Nephron progenitor cell (in vitro differentiated cells): Measurements from ENCODE around the gene AKAP5.
A peak's percentile ranks its signal among the peaks of the same experiment; 100 is the strongest.

Source experiments
- DNase-seq: peaks from one replicate; pipeline ENCODE4 v3.0.0; 2021
- H3K27ac Mint-ChIP-seq: 2 replicates; pipeline ENCODE4 v1.8.0; 2021; ENCODE audit warnings: mild to moderate bottlenecking, moderate library complexity, mixed read lengths
- H3K27me3 Mint-ChIP-seq: 2 replicates; pipeline ENCODE4 v1.8.0; 2021; ENCODE audit warnings: mild to moderate bottlenecking, low read depth, mixed read lengths; ENCODE audit not compliant: poor library complexity
- H3K36me3 Mint-ChIP-seq: 2 replicates; pipeline ENCODE4 v1.8.0; 2021; ENCODE audit warnings: low read depth, mixed read lengths
- H3K4me1 Mint-ChIP-seq: 2 replicates; pipeline ENCODE4 v1.8.0; 2021; ENCODE audit warnings: mixed read lengths
- H3K4me3 Mint-ChIP-seq: 2 replicates; pipeline ENCODE4 v1.8.0; 2021; ENCODE audit warnings: mild to moderate bottlenecking, moderate library complexity, mixed read lengths
- H3K9me3 Mint-ChIP-seq: 2 replicates; pipeline ENCODE4 v1.8.0; 2021; ENCODE audit warnings: mild to moderate bottlenecking, moderate library complexity, mixed read lengths
- TF ChIP-seq, protein P1 (sequence below): fragments of 200-600 bp; sonication (generic); IDR thresholded peaks from 2 replicates; pipeline ENCODE4 v1.5.0; 2021; ENCODE audit warnings: antibody characterized with exemption

Gene AKAP5

DNA sequence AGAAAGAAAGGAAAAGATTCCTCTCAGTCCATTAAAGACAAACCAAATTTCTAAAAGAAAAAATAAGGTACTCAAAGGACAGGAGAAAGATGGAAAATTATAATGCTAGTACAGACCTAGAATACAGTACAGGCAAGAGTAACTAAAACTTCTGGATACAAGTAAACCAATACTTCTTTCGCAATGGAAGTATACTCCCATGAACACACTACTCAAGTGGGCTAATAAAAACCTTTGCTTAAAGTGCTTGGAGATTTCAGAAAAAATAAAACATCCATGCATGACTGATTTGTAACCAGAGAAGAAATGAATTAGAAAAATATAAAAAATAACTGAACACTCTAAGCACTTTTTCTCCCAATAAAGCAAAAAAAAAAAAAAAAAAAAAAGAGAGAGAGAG, 34.8 kb downstream of the AKAP5 start:
- no peak overlapping the region for H3K27ac Mint-ChIP-seq
- peaks cover 41% of the 10 kb centered on the region for H3K4me1 Mint-ChIP-seq
- peak overlapping the region; percentile 39 for H3K4me3 Mint-ChIP-seq
- DNase-seq = no peak
- H3K27me3 Mint-ChIP-seq = no peaks in the 10 kb centered on the region
- H3K9me3 Mint-ChIP-seq = no peaks in the 10 kb centered on the region
- H3K36me3 Mint-ChIP-seq = peaks cover 11% of the 10 kb centered on the region
- TF ChIP-seq, protein P1, sequence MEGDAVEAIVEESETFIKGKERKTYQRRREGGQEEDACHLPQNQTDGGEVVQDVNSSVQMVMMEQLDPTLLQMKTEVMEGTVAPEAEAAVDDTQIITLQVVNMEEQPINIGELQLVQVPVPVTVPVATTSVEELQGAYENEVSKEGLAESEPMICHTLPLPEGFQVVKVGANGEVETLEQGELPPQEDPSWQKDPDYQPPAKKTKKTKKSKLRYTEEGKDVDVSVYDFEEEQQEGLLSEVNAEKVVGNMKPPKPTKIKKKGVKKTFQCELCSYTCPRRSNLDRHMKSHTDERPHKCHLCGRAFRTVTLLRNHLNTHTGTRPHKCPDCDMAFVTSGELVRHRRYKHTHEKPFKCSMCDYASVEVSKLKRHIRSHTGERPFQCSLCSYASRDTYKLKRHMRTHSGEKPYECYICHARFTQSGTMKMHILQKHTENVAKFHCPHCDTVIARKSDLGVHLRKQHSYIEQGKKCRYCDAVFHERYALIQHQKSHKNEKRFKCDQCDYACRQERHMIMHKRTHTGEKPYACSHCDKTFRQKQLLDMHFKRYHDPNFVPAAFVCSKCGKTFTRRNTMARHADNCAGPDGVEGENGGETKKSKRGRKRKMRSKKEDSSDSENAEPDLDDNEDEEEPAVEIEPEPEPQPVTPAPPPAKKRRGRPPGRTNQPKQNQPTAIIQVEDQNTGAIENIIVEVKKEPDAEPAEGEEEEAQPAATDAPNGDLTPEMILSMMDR = no peak

DNA sequence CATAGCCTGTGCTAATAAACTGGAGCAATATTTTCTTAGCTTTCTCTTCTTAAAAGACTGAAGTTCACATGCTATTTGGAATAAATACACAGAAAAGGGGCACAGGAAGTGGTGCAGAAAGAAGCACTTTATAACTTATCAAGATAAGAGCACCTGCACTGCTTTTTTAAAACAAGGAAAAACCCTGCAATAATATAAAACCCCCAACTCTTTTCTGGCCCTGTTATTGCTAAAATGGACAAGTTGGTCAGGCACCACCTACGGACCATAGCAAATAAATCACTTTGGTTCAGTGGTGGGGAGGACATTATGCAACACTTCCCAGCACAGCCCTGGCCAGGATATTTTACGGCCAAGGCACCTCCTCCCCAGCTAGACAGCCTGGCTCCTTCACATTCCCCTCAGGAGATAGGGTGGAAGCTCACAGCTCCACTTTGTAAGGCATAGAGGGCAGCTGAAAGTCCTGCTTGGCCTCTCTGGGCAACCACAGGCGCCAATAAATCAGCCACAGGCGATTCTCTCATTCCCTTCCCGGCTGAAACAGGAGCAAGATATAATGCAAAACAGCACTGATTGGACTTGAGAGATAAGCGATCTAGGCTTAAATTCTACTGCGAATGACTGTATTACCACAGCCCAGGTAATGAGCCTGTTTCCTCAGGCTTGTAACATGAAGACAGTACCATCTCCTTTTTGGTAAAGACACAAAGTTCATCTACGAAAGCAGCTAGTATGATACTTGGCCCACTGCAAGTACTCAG, 36.3 kb downstream of the AKAP5 start:
- Mint-ChIP-seq H3K36me3 (peaks cover 9% of the 10 kb centered on the region), H3K4me3 (peak overlapping the region; percentile 91), H3K27me3 (no peaks in the 10 kb centered on the region), H3K4me1 (peaks cover 54% of the 10 kb centered on the region), H3K27ac (peak overlapping the region; percentile 83), H3K9me3 (no peaks in the 10 kb centered on the region)
- TF ChIP-seq, protein P1 = no peak
- DNase-seq = peak; percentile 51

DNA sequence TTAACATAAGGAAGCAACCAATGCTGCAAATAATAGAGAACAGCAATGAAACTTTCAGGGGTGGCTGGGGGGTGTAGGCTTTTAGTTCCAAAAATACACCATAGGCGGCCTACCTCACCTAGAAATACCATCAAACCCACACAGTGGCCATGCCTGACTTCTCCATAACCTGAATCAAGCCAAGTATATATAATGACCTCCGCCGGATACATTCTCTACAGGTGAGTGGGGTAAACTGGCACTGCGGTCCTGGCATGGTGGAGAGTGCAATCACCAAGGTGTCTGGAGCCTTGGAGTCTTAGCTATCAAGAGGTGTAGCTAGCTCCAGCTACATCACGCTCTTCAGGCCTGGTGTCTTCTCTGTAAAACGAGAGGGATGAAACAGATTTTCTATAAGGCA, 37.2 kb downstream of the AKAP5 start:
- H3K4me1 Mint-ChIP-seq = peaks cover 63% of the 10 kb centered on the region
- H3K9me3 Mint-ChIP-seq = no peaks in the 10 kb centered on the region
- H3K4me3 Mint-ChIP-seq = peak overlapping the region; percentile 91
- peaks cover 6% of the 10 kb centered on the region for H3K36me3 Mint-ChIP-seq
- no peaks in the 10 kb centered on the region for H3K27me3 Mint-ChIP-seq
- H3K27ac Mint-ChIP-seq = peak overlapping the region; percentile 93
- no peak for DNase-seq
- TF ChIP-seq, protein P1 = no peak

DNA sequence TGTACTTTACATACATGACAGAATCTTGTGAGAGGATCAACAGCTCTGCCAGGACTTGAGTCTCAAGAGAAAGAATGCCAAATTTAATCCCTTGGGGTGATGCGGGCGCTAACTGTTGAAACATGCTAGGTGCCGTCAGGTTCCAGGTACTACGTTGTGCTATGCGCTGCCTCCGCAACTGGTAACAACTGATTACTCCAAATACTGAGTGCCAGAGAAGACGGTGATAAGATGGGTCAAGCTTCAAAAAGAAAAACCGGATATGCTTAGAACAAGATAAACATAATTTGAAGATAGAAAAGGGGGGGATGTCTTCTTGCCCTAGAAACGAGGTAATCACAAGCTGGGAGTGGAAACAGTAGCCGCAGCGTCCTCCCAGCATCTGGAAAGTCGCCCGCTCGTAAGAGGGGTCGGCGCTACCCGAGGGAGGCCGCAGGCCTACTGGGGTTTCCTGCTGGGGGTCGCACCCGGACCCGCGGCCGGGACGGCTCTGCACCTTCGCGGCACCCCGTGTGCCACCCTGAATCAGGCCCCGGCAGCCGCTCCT, 37.7 kb downstream of the AKAP5 start:
- Mint-ChIP-seq H3K36me3 (peaks cover 1% of the 10 kb centered on the region), H3K9me3 (no peaks in the 10 kb centered on the region), H3K27me3 (no peaks in the 10 kb centered on the region), H3K4me3 (peak overlapping the region; percentile 91), H3K4me1 (peaks cover 64% of the 10 kb centered on the region), H3K27ac (peak overlapping the region; percentile 95)
- DNase-seq = no peak
- TF ChIP-seq, protein P1 = no peak

DNA sequence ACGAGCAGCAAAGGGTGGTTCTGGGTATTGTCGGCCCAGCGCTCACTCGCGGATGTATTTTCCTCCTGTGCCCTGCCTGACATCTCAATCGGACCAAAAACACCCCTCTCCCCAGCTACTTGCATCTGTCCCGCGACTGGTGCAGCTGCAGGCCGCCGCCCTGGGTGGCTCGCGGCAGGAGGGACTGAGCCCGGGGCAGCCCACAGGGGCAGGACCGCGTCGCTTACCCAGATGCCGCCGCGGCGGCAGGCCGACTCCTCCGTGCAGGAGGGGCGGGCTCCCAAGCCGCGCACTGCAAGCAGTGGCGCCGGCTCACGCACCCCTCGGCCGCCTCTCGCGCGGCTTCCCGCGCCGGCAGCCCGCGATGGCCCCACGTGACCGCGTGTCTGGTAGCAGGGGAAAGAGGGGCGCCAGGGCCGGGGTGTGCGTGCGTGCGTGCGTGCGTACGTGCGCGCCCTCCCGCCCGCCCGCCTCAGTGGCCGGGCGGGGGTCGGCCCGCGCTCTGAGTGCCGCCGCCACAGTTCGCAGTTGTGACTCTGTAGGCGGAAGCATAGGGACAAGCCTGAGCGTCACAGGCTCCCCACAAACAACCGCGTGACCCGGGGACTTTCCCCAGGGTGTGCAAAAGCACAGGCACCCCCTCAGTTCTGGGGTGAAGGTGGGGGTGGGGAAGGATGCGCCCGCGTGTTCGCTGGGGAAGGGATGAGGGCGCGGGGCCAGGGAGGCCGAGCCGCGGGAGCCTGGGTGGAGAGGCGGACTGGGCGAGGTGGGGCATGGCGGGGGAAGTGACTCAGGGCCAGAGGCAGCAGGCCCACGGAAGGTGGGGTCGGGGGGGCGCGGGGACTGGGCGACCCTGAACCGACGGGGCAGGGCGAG, 38.4 kb downstream of the AKAP5 start, which contains the start of gene ZBTB25:
Gene ZBTB25, minus strand, starts transcription at position 405 of the 876 bp plus-strand sequence. CDS start 13,305 bp downstream, outside the sequence.
- no peaks in the 10 kb centered on the region for H3K9me3 Mint-ChIP-seq
- peak within 1 kb of the TSS; percentile 100 for H3K27ac Mint-ChIP-seq
- TF ChIP-seq, protein P1 = no peak
- H3K4me1 Mint-ChIP-seq = peaks cover 69% of the 10 kb centered on the region
- no peaks in the 10 kb centered on the region for H3K27me3 Mint-ChIP-seq
- peak within 1 kb of the TSS; percentile 91 for H3K4me3 Mint-ChIP-seq
- no peaks in the 10 kb centered on the region for H3K36me3 Mint-ChIP-seq
- peak; percentile 85 for DNase-seq
